Heart left ventricle (tissue), 13 donors: Measurements from ENCODE around the gene BTG4.

Experiments used
- POLR2A ChIP-seq, 2 donors: fragments of 450-650 bp; IDR thresholded peaks; one replicate each; pipeline ENCODE4 v1.6.1; 2017; ENCODE audit warnings: antibody characterized with exemption in 2 of 2, mild to moderate bottlenecking in 2 of 2, moderate library complexity in 2 of 2
- TF ChIP-seq, protein P1 (sequence below), 12 donors: fragments of 200-600 bp; sonication (generic) in 4 of 12; IDR thresholded peaks; one replicate each; pipeline versions ENCODE4 v1.5.0 to v1.8.0; 2018 to 2022; ENCODE audit warnings: antibody characterized with exemption in 12 of 12, mild to moderate bottlenecking in 5 of 12
- donor health status: ischemic (EF 13 %, LVEDD 7.1; RV severe dilation, severe dysfunction).
- donor health status: DM: no; HTN: yes; CAD: no.
- donor health status: DM: no; HTN: no; CAD: no.
- donor health status: ischemic (EF 25% LVEDD 6.9; RV normal size, moderate dysfunction).
- donor health status: ischemic (EF 25% LVEDD 5.7; RV mildly dilated, moderate dysfunction).
- donor health status: ischemic (EF 35%, LVEDD 5.7; RV mildly dilated, moderate dysfunction).
- donor health status: nonischemic (EF 11% LVEDD 7.7; RV severe dilation, severe dysfunction).
- donor health status: DM: yes; HTN: yes; CAD: no.
- donor health status: PGD.
- donor health status: ischemic (EF 29% LVEDD 5.4; RV normal size, mild dysfunction).
- donor health status: nonischemic (EF 23%, LVEDD 6.1; RV moderate dilation, normal function).

DNA sequence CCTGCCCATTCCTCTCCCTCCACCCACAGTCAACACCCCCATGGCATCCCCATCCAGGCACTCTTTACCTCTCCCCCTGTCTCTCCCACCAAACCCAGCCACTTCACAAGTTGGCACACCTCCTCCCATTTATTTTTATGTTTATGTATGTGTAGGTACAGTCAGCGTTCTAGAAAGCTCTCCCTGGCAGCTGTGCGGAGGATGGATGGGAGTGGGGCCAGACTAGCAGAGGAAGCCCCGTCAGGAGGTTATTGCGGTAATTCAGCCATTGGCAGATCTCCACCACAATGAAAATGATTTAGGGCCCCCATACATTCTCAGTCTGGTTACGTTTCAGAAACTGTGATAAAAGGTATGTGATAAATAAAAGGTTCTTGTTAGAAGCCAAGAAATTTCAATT, 51.3 kb downstream of the BTG4 start:
- TF ChIP-seq, protein P1, sequence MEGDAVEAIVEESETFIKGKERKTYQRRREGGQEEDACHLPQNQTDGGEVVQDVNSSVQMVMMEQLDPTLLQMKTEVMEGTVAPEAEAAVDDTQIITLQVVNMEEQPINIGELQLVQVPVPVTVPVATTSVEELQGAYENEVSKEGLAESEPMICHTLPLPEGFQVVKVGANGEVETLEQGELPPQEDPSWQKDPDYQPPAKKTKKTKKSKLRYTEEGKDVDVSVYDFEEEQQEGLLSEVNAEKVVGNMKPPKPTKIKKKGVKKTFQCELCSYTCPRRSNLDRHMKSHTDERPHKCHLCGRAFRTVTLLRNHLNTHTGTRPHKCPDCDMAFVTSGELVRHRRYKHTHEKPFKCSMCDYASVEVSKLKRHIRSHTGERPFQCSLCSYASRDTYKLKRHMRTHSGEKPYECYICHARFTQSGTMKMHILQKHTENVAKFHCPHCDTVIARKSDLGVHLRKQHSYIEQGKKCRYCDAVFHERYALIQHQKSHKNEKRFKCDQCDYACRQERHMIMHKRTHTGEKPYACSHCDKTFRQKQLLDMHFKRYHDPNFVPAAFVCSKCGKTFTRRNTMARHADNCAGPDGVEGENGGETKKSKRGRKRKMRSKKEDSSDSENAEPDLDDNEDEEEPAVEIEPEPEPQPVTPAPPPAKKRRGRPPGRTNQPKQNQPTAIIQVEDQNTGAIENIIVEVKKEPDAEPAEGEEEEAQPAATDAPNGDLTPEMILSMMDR (IDR thresholded peaks at IDR 0.05), result no peak
- TF ChIP-seq POLR2A (IDR thresholded peaks at IDR 0.05), result no peak
